HUES6 (cell line): ENCODE results near the gene DDX25.
"Not testable (repeated sequence)": the region's sequence is repeated elsewhere in the genome, so short reads cannot be mapped to it uniquely, and the experiment has no call there.

Experiments
- H3K27ac ChIP-seq: 2 replicates; pipeline ENCODE4 v1.7.0; 2013; ENCODE audit warnings: low read depth, mild to moderate bottlenecking, low read length, inconsistent platforms
- H3K27me3 ChIP-seq: 2 replicates; pipeline ENCODE4 v1.6.1; 2013; ENCODE audit warnings: low read length; ENCODE audit not compliant: control insufficient read depth, insufficient read depth
- H3K36me3 ChIP-seq: 2 replicates; pipeline ENCODE4 v1.6.1; 2013; ENCODE audit warnings: low read length; ENCODE audit not compliant: control insufficient read depth, insufficient read depth
- H3K4me1 ChIP-seq: 2 replicates; pipeline ENCODE4 v1.6.1; 2013; ENCODE audit warnings: low read length; ENCODE audit not compliant: control insufficient read depth, insufficient read depth
- H3K4me3 ChIP-seq: 2 replicates; pipeline ENCODE4 v1.5.1; 2013; ENCODE audit warnings: low read depth, low read length
- H3K9ac ChIP-seq: one replicate; pipeline ENCODE4 v1.6.1; 2013; ENCODE audit warnings: mild to moderate bottlenecking, low read length
- H3K9me3 ChIP-seq: 2 replicates; pipeline ENCODE4 v1.6.1; 2013; ENCODE audit warnings: low read depth, low read length; ENCODE audit not compliant: control insufficient read depth, insufficient read depth

Gene DDX25

DNA sequence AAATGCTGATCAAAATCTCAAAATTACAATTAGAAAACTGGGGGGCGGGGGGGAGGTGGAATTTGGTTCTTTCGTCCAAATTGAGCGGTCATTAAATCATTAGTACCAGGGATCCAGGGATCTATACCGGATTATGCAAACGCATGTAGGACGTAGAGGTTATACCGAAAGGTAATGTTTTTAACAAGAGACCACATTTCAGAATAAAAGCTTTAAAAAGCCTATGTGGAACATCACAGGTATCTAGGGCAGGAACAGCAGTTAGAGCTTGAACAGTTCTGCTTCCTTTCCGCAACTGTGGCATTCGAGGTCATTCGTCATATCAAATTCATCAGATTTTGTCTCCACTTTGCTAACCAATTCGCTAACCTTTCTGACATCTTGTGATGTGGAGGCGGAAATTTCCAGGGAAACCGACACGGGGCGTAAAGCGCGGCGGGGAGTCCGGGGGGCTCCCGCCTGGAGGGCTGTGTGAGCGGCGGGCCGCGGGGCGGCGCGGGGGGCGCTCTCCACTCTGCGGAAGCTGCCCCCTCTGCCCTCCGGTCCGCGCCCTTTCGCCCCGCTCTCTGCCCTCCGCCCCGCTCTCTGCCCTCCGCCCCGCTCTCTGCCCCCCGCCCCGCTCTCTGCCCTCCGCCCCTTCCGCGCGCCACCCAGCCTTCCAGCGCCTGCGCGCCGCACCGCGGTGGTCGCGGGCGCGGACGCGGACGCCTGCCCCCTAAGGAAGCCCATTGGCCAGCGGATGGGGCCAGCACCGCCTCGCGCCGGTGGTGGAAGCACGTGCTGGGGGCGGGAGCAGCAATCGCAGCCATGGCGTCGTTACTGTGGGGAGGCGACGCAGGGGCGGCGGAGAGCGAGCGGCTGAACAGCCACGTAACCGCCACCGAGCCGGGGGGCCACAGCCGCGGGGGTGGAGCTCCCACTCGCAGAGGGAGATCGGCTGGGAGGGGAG, at the start of gene DDX25:
DDX25 (plus strand) TSS at position 798 of the 949 bp plus-strand sequence; CDS start at position 808, 10 bp downstream.
- Histone ChIP-seq H3K36me3 (peaks cover 16% of the 10 kb centered on the region), H3K4me3 (peak within 1 kb of the TSS; percentile 90), H3K9me3 (peaks cover 4% of the 10 kb centered on the region; the same call in 1 of the 2 replicates), H3K9ac (peak within 1 kb of the TSS; percentile 17), H3K27ac (no peak within 1 kb of the TSS), H3K27me3 (peaks cover 22% of the 10 kb centered on the region), H3K4me1 (0 out of 2 replicates have a peak, but pooled peaks cover 2% of the 10 kb centered on the region)

DNA sequence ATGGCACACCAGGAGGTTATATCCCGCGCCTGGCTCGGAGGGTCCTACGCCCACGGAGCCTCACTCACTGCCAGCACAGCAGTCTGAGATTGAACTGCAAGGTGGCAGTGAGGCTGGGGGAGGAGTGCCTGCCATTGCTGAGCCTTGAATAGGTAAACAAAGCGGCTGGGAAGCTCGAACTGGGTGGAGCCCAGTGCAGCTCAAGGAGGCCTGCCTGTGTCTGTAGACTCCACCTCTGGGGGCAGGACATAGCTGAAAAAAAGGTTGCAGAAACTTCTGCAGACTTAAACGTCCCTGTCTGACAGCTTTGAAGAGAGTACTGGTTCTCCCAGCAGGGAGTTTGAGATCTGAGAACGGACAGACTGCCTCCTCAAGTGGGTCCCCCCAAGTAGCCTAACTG, 46.6 kb upstream of the DDX25 start:
- not testable (repeated sequence) for H3K36me3 ChIP-seq, H3K27me3 ChIP-seq, H3K4me3 ChIP-seq, H3K4me1 ChIP-seq, H3K9ac ChIP-seq, H3K27ac ChIP-seq, H3K9me3 ChIP-seq

DNA sequence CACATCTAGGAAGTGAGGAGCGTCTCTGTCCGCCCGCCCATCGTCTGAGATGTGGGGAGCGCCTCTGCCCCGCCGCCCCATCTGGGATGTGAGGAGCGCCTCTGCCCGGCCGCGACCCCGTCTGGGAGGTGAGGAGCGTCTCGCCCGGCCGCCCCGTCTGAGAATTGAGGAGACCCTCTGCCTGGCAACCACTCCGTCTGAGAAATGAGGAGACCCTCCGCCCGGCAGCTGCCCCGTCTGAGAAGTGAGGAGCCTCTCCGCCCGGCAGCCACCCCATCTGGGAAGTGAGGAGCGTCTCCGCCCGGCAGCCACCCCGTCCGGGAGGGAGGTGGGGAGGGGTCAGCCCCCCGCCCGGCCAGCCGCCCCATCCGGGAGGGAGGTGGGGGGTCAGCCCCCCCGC, 41.5 kb upstream of the DDX25 start:
- H3K9ac ChIP-seq, H3K36me3 ChIP-seq, H3K4me1 ChIP-seq, H3K9me3 ChIP-seq, H3K27me3 ChIP-seq, H3K4me3 ChIP-seq, H3K27ac ChIP-seq: not testable (repeated sequence)

DNA sequence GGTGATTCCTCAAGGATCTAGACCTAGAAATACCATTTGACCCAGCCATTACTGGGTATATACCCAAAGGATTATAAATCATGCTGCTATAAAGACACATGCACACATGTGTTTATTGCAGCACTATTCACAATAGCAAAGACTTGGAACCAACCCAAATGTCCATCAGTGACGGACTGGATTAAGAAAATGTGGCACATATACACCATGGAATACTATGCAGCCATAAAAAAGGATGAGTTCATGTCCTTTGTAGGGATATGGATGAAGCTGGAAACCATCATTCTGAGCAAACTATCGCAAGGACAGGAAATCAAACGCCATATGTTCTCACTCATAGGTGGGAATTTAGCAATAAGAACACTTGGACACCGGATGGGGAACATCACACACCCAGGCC, 39.0 kb upstream of the DDX25 start:
- not testable (repeated sequence) for H3K9me3 ChIP-seq, H3K36me3 ChIP-seq, H3K9ac ChIP-seq, H3K4me1 ChIP-seq, H3K27me3 ChIP-seq, H3K27ac ChIP-seq, H3K4me3 ChIP-seq

DNA sequence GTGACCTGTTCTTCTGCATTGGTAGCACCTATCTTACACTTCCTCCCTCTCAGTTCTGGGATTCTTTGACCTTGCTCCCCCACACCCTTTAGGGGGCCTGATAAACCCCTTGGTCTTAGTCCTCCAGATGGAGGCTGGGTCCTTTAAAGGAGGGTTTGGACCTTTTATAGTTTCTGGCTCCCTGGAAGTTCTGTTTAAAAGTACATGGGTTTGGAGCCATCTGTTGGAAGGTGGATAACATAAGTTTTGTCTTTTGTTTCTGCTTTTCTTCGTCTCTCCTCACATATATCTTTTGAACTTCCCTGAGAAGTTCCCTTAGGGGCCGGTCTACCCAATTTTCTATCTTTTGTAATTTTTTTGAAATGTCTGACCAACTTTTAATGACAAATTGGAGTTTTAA, 34.8 kb upstream of the DDX25 start:
- no peaks in the 10 kb centered on the region for H3K27me3 ChIP-seq
- H3K4me1 ChIP-seq: no peaks in the 10 kb centered on the region
- H3K9ac ChIP-seq: no peak overlapping the region
- no peak overlapping the region for H3K4me3 ChIP-seq
- no peaks in the 10 kb centered on the region for H3K36me3 ChIP-seq
- peaks cover 19% of the 10 kb centered on the region for H3K9me3 ChIP-seq
- no peak overlapping the region for H3K27ac ChIP-seq

DNA sequence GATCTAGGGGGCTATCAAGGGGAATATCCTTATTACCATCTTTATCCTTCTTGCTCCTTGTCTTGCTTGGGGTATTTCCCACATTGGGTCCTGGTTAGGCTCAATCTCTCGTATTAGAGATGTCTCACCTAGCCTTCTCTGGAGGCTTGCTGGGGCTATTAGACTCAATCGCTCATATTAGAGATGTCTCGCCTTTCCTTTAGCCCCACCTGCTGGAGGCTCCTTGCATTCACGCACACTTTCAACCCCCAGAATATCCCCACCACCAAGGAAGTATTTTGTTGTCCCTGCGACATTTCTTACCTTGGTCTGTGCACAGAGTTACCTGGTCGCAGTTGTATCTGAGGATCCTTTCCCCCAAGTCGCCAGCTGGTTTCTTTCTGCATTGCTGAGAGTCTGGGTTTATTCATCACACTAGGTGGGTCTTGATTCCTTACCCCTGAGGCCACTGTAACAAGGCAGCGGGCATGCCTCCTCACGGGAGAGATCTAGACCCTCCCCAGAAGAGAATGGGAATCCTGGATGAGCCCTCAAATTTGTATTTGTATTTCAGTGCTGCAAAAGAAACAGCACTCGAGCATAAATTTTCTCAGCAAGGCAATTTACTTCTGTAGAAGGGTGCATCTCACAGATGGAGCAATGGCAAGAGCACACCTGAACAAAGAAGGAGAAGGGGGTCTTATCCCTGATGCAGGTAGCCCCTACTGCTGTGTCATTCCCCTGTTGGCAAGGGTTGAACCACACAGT, 32.7 kb upstream of the DDX25 start:
- Histone ChIP-seq H3K4me1 (no peaks in the 10 kb centered on the region), H3K4me3 (no peak overlapping the region), H3K9ac (no peak overlapping the region), H3K9me3 (peaks cover 13% of the 10 kb centered on the region), H3K27ac (no peak overlapping the region), H3K27me3 (no peaks in the 10 kb centered on the region), H3K36me3 (no peaks in the 10 kb centered on the region)

DNA sequence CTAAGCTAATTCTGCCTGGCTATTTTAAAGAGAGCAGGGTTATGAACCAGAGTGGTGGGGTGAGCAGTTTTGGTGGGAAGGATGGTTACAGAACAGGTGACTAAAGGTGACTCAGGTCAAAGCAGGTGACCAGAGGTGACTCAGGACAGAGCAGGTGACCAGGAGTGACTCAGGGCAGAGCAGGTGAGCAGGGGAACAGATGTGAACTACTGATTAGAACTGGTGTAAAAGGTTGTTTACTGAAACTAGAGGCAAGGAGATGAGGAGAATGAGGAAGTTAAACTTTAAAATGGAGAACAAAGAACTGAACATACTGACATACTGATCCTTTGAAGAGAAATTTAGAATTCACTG, 32.2 kb upstream of the DDX25 start:
- no peak overlapping the region for H3K9ac ChIP-seq
- H3K36me3 ChIP-seq: no peaks in the 10 kb centered on the region
- no peaks in the 10 kb centered on the region for H3K4me1 ChIP-seq
- no peaks in the 10 kb centered on the region for H3K27me3 ChIP-seq
- H3K9me3 ChIP-seq: peaks cover 13% of the 10 kb centered on the region
- no peak overlapping the region for H3K27ac ChIP-seq
- no peak overlapping the region for H3K4me3 ChIP-seq

DNA sequence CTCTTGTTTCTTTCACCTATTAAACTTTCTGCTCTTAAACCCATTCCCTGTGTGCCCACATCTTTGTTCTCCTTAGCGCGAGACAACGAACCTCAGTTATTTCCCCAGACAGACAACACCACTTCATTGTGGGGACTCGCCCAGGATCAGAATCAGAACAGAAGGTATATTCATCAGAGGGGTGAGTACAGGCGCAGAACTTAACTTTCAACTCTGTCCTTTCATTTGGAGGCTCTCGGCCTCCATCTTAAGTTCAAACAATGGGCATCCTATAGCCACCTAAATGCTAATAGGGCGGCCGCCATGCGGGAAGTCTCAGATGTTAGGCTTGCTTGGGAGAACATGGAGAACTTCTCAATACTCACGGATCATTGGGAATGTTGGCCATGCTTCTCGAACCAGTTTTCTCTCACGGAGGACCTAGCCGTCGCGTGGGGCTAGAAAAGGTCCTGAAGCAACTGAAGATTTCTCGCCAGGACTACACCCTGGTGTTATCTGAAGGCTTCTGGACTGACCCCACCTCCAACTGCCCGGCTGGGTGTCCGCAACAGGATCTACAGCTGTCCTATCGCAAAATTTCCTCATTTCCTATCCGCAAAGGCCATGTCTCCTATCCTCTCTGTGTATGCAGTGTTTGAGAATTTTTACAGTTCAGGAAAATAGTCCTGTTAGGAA, 30.3 kb upstream of the DDX25 start:
- H3K27me3 ChIP-seq: no peaks in the 10 kb centered on the region
- no peaks in the 10 kb centered on the region for H3K36me3 ChIP-seq
- H3K27ac ChIP-seq: no peak overlapping the region
- no peak overlapping the region for H3K4me3 ChIP-seq
- H3K9me3 ChIP-seq: peaks cover 13% of the 10 kb centered on the region
- H3K4me1 ChIP-seq: no peaks in the 10 kb centered on the region
- H3K9ac ChIP-seq: no peak overlapping the region

DNA sequence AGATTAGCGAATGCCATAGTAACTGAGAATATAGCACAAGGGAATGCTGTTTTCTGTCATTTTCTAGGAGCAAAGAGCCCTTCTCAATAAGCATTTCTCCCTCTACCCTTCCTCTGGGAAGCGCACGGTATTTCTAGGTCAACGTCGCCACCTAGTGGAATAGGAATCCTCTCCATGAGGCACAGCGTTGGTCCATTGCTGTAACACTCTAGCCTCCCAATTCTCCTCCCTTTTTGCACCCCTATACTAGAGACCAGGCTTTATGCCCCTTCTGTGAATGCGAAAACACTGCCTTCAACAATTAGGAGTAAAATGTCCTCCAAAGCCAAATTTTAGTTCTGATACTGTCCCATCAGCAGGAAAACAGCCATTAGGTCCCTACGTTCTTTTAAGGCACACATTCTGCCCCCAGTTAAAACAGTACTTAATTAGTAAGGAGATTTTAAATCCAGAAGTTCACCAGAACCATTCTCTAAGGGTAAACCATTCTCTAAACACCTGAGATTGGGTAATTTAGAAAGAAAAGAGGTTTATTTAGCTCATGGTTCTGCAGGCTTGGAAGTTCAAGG, 29.7 kb upstream of the DDX25 start:
- no peak overlapping the region for H3K27ac ChIP-seq
- H3K36me3 ChIP-seq: no peaks in the 10 kb centered on the region
- H3K9me3 ChIP-seq: peaks cover 13% of the 10 kb centered on the region
- H3K9ac ChIP-seq: no peak overlapping the region
- H3K27me3 ChIP-seq: no peaks in the 10 kb centered on the region
- H3K4me1 ChIP-seq: no peaks in the 10 kb centered on the region
- no peak overlapping the region for H3K4me3 ChIP-seq

DNA sequence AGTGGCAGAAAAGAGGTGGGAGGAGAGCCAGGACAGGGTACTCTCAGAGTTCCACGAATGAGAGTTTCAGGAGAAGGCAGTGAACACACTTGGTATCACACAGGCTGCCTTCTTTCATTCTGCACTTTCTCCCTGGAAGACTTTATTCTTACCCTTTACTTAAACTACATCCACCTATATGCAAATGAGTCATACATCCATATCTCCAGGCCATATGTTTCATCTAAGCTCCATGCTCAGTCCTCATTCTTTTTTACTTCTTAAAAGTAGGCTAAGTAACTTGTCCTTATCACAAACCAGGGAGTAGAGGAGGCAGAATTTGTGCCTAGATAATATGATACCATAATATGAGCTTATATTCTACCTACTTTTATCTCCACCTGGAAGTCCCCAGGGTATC, 23.0 kb upstream of the DDX25 start:
- Histone ChIP-seq H3K27me3 (no peaks in the 10 kb centered on the region), H3K27ac (no peak overlapping the region), H3K4me1 (no peaks in the 10 kb centered on the region), H3K9me3 (peaks cover 7% of the 10 kb centered on the region), H3K4me3 (no peak overlapping the region), H3K9ac (no peak overlapping the region), H3K36me3 (no peaks in the 10 kb centered on the region)
